A673 (cell line): ENCODE results near the gene LKAAEAR1.

ENCODE experiments used
- EZH2 ChIP-seq: fragments of 200-600 bp; sonication (generic); IDR thresholded peaks from 2 replicates; pipeline ENCODE4 v1.6.1; 2017; ENCODE audit warnings: borderline replicate concordance, low read depth, mild to moderate bottlenecking, mixed read lengths, antibody characterized with exemption, low read length; ENCODE audit not compliant: poor library complexity, severe bottlenecking
- TF ChIP-seq, protein P1 (sequence below): fragments of 300-800, 200-600 bp; sonication (generic); conservative IDR thresholded peaks from 2 replicates; pipeline ENCODE4 v1.5.1; 2017; ENCODE audit warnings: low read depth, mild to moderate bottlenecking, antibody characterized with exemption, low read length, moderate library complexity, mixed read lengths

DNA sequence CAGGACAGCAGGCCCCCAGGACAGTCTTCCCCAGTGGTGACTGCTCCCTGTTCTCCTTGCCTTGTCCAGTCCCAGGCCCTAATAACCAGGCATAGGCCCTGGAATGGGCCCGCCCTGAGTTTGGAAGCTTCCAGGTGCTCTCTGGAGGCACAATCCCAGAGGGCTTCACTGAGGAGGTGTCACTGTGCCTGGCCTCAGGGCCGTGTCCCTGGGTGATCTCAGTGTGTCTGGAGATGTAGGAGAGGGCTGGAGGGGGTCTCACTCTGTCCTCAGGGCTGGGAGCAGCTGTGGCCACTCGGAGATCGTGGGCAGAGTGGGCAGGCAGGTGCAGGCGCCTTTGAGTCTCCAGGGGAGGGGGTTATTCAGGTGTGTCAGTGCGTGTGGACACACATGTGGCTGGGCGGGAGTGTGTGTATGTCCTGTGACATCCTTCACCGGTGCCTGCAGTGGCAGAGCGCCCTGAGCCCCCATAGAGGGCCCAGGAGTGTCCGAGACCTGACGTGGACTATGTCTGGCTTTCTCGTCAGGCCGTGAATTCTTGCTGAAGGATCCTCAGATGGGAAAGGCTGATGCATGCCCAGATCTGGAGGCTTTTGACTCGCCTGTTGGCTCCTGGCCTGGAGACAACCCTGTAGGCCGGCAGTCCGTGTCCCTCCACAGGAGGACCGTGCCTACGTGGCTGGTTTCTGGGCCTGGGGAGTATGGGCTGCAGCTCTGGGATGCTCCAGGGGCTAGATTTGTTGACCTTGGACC, 28.7 kb upstream of the LKAAEAR1 start:
- TF ChIP-seq, protein P1, sequence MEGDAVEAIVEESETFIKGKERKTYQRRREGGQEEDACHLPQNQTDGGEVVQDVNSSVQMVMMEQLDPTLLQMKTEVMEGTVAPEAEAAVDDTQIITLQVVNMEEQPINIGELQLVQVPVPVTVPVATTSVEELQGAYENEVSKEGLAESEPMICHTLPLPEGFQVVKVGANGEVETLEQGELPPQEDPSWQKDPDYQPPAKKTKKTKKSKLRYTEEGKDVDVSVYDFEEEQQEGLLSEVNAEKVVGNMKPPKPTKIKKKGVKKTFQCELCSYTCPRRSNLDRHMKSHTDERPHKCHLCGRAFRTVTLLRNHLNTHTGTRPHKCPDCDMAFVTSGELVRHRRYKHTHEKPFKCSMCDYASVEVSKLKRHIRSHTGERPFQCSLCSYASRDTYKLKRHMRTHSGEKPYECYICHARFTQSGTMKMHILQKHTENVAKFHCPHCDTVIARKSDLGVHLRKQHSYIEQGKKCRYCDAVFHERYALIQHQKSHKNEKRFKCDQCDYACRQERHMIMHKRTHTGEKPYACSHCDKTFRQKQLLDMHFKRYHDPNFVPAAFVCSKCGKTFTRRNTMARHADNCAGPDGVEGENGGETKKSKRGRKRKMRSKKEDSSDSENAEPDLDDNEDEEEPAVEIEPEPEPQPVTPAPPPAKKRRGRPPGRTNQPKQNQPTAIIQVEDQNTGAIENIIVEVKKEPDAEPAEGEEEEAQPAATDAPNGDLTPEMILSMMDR: no peak
- no peak for TF ChIP-seq EZH2
